ENCODE data around the gene LINC00237. TPM values are rescaled to one million over a fixed set of nuclear protein-coding genes. Genes with fewer than 3 reads are reported as not detected.

Gene LINC00237
- total and polyA plus RNA-seq, 2 of the 8 experiments (the other 6 are each of a cell fraction or from before 2014, with no cell fraction given), result 0.28 to 1.4 TPM

- Histone ChIP-seq H3K79me2 (ENCODE audit: control insufficient read depth in 1 of 2, insufficient read depth in 2 of 2, low read length in 2 of 2) (no peaks in the 10 kb centered on the region), H3K18ac (ENCODE audit: extremely low read depth, low read length) (no peak overlapping the region), H3K4ac (replicated peaks; ENCODE audit: insufficient read length, low read depth, low read length) (no peak overlapping the region), H3K56ac (replicated peaks; ENCODE audit: insufficient read length, low read depth, low read length) (no peak overlapping the region), H4K91ac (replicated peaks; ENCODE audit: insufficient read length, low read length) (no peak overlapping the region), H4K5ac (ENCODE audit: insufficient read length, low read depth, low read length) (no peak overlapping the region), H2BK120ac (replicated peaks; ENCODE audit: low read depth, low read length) (no peak overlapping the region), H3K4me2 (ENCODE audit: insufficient read depth in 1 of 2, low read depth in 2 of 2, low read length in 2 of 2) (no peak overlapping the region), H3K27ac (ENCODE audit: low read depth, low read length) (no peak overlapping the region), H3K9me3 (ENCODE audit: insufficient read depth in 2 of 2, low read depth in 1 of 2, low read length in 1 of 2) (no peaks in the 10 kb centered on the region), H4K8ac (ENCODE audit: extremely low read depth, insufficient read depth, low read length) (no peak overlapping the region), H3K4me3 (ENCODE audit: extremely low read depth in 1 of 4, insufficient read depth in 2 of 4, low read depth in 3 of 4, low read length in 4 of 4) (no peak overlapping the region), H3K23me2 (ENCODE audit: low read depth, low read length) (no peaks in the 10 kb centered on the region), H3K79me1 (ENCODE audit: low read depth, low read length) (no peaks in the 10 kb centered on the region), H4K20me1 (replicated peaks in 1 of 2; ENCODE audit: control insufficient read depth in 1 of 2, insufficient read depth in 2 of 2, low read length in 2 of 2) (no peaks in the 10 kb centered on the region), H3K27me3 (replicated peaks in 1 of 4; ENCODE audit: control insufficient read depth in 3 of 4, extremely low read depth in 1 of 4, insufficient read depth in 3 of 4, low read length in 3 of 4) (peaks cover 0 to 1% (median 0%) of the 10 kb centered on the region in 4 experiments; a peak in 1 of 7 replicates), H2AK5ac (ENCODE audit: low read depth, low read length) (no peak overlapping the region), H3K14ac (ENCODE audit: insufficient read length) (no peak overlapping the region), H3K36me3 (ENCODE audit: control insufficient read depth in 2 of 4, insufficient read depth in 4 of 4, low read length in 3 of 4) (peaks cover 0 to 5% (median 1%) of the 10 kb centered on the region in 4 experiments; a peak in 1 of 8 replicates), H2BK5ac (ENCODE audit: low read depth, low read length) (no peak overlapping the region), H2AFZ (ENCODE audit: low read length) (no peak overlapping the region), H2BK15ac (ENCODE audit: low read length) (no peak overlapping the region), H2BK12ac (ENCODE audit: low read depth, low read length) (no peak overlapping the region), H3K4me1 (replicated peaks in 1 of 4; ENCODE audit: control insufficient read depth in 3 of 4, insufficient read depth in 4 of 4, low read length in 3 of 4) (peaks cover 0 to 3% (median 0%) of the 10 kb centered on the region in 4 experiments; a peak in 1 of 7 replicates), H3K9ac (replicated peaks in 1 of 4; ENCODE audit: extremely low read depth in 1 of 4, low read depth in 3 of 4, low read length in 3 of 4) (no peak overlapping the region), H3K23ac (ENCODE audit: insufficient read length) (no peak overlapping the region), H2BK20ac (ENCODE audit: low read length) (no peak overlapping the region)
- ChIA-PET CTCF (ENCODE audit: partially characterized antibody) (no interaction called here), POLR2A (ENCODE audit: partially characterized antibody) (no interaction called here)
- no peak for FAIRE-seq
- WGBS, 2 experiments (ENCODE audit: extremely low coverage in 1 of 2, insufficient coverage in 1 of 2, insufficient read length in 1 of 2, insufficient replicate concordance in 2 of 2, low coverage in 1 of 2, low lambda C conversion rate in 2 of 2, missing lambda C conversion rate in 1 of 2), result 90% methylated on average over 5 of the region's 5 CpGs; no CpG with 5 or more reads in 1 of the 2 experiments
- DNase-seq (ENCODE audit: low read depth in 1 of 2, low spot score in 2 of 2), result no peak
- TF ChIP-seq CEBPB (IDR thresholded peaks at IDR 0.05; ENCODE audit: low read depth, low read length) (no peak), MAFK (IDR thresholded peaks at IDR 0.05; ENCODE audit: low read depth, low read length) (no peak), RBBP5 (IDR thresholded peaks at IDR 0.05; ENCODE audit: borderline replicate concordance, low read depth, low read length) (no peak), TAF1 (IDR thresholded peaks at IDR 0.05; ENCODE audit: low read depth, low read length) (no peak), HDAC6 (IDR thresholded peaks at IDR 0.05; ENCODE audit: low read depth, low read length) (no peak), SRF (IDR thresholded peaks at IDR 0.05; ENCODE audit: low read depth, low read length) (no peak)
- TF ChIP-seq, protein P1, sequence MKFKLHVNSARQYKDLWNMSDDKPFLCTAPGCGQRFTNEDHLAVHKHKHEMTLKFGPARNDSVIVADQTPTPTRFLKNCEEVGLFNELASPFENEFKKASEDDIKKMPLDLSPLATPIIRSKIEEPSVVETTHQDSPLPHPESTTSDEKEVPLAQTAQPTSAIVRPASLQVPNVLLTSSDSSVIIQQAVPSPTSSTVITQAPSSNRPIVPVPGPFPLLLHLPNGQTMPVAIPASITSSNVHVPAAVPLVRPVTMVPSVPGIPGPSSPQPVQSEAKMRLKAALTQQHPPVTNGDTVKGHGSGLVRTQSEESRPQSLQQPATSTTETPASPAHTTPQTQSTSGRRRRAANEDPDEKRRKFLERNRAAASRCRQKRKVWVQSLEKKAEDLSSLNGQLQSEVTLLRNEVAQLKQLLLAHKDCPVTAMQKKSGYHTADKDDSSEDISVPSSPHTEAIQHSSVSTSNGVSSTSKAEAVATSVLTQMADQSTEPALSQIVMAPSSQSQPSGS (IDR thresholded peaks at IDR 0.05; ENCODE audit: low read length), result no peak
Observed at GRCh38 chr20:21155268-21155667, 49.1 kb upstream of the LINC00237 start.
